HS-27A (cell line): ENCODE results near the gene TAAR8.
"Not testable (repeated sequence)": the region's sequence is repeated elsewhere in the genome, so short reads cannot be mapped to it uniquely, and the experiment has no call there.

Source experiments
- DNase-seq: peaks from one replicate; pipeline ENCODE4 v3.0.0-alpha.2; 2012; ENCODE audit warnings: low read depth, missing footprints

Gene TAAR8

DNA sequence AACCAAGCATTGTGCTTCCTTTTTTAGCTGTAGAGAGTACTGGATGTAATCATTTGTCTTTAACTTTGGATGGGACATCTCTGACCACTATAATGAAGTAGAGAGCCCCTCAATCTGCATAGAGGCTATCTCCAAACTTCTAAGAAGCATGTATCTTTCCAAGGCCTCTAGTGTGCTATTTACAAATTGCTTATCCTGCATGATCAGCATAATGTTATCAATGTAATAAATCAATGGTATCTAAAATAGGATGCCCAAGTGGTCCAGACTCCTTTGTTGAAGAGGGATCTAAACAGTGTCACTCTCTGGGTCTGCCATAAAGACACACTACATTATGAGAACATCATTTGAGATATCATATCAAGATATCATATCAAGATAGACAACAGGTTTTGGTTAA lies 7.6 kb upstream of the TAAR8 start:
- no peak for DNase-seq

DNA sequence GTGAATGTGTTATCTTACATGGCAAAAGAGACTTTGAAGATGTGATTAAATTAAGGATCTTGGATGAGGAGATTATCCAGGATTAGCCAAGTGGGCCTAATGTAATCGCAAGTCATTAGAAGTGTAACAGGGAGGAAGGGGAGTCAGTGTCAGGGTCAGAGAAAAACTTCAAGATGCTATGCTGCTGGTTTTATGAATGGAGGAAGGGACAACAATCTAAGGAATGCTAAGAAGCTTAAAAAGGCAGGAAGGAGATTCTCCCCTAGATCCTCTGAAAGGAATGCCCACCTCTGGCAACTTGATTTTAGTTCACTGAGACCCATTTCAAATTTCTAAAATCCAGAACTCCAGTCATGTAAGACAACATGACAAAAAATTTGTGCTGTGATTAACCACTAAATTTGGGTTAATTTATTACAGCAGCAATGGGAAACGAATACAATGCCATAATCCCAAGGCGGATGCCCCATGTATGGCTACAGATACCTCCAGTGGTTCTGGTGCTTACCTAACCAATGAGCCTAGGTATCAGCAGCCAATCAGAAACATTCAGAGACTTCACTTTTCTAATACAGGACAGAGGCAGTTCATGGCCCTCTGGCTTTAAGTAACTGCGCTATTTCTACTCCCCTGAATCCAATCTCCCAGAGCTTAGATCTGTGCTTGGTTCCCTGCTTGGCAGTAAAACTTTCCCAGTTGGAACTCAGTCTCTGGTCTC lies 3.6 kb upstream of the TAAR8 start:
- DNase-seq, result no peak

DNA sequence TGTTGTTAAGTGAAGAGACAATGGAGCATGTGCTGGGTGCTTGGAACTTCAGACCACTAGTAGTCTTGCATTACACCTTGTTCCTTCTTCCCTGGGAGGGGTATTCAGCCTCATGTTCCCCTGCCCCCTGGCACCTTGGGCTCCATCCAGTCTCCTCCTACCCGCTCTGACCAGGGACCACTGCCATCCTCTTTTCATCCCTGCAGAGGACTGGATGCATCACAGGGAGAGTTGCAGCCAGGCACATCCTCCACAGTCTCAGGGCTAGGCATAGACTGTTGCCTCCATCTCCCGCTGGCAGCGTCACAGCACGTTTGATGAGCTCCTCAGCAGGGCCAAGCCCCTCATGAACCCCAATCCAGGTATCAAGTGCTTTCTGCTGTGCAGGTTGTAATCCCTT lies 1.3 kb upstream of the TAAR8 start:
- no peak for DNase-seq

DNA sequence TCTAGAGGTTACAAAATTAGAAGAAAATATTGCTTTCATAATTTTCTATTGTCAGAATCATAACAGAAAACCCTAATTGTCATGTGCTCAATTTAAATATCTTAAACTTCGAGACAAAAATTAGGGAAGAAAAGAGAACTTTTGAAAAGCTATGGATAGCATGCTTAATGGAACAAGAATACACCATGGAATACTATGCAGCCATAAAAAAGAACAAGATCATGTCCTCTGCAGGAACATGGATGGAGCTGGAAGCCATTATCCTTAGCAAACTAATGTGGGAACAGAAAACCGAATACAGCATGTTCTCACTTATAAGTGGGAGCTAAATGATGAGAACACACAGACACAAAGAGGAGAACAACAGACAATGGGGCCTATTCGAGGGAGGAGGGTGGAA lies 7.6 kb downstream of the TAAR8 start:
- DNase-seq, result not testable (repeated sequence)

DNA sequence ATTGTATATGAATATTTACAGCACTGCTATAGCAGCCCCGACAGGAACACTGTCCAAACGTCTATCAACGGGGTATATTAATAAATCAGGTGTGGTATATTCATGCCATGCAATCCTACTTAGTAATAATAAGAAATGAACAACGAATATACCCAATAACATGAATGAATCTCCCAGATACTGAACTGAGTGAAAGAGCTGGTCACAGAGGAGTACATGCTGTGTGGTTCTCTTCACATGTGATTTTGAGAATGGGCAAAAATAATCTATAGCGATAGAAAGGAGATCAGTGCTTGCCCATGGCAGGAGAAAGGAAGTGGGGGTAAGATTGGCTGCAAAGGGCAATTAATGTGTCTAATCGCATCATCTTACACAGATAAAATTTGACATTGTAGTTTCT lies 13.9 kb downstream of the TAAR8 start:
- DNase-seq, result no peak

DNA sequence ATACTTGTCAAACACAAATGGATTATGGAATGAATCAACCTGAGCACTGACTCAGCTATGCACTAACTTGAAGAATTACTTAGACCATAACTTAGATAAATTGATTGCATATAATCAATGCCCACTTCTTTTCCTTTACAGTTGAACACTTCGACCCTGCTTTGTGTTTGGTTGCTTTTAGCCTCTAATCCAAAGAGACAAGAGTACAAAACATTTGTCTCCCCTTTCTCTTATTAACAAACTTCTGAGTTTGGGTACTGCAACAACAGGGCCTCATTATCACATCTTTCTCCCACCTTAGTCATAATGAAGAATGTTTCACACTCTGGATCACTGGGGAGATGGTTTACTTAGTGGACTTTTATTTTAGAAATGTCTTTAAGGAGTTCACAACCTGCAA lies 15.1 kb downstream of the TAAR8 start:
- DNase-seq, result no peak

DNA sequence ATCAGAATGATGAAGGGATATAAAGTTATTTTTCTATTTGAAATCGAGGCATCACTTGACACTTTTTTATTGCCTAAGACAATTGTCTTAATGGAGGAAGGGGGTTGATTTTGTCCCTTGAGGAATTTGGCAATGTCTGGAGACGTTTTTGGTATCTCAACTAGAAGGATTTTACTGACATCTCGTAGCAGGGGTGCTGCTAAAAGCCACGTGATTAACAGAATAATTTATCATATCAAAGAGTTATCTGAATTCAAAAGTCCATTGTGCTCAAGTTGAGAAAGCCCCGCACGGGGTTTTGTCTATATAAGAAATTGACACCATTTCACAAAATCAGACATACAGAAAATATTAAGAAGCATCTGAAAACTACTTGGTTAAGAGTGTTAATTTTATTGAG lies 16.1 kb downstream of the TAAR8 start:
- DNase-seq, result no peak

DNA sequence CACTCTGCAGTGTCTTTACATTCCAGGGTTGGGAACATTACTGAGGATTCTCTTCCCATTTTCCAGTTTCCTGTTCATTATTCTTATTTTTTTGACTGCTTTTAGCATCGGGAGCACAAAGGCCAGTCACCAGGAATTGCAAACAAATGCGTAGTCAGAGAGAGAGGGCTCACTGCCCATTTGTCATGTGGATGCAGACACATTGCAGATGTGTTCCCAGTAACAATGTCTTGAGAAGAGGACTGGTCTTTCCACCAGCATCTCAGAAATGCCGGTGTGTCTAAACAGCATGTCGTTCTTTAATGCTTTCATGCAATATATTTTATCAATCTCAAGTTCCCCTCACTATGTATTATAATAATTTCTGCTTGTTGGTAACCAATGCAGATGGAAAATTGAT lies 16.7 kb downstream of the TAAR8 start:
- DNase-seq, result no peak

DNA sequence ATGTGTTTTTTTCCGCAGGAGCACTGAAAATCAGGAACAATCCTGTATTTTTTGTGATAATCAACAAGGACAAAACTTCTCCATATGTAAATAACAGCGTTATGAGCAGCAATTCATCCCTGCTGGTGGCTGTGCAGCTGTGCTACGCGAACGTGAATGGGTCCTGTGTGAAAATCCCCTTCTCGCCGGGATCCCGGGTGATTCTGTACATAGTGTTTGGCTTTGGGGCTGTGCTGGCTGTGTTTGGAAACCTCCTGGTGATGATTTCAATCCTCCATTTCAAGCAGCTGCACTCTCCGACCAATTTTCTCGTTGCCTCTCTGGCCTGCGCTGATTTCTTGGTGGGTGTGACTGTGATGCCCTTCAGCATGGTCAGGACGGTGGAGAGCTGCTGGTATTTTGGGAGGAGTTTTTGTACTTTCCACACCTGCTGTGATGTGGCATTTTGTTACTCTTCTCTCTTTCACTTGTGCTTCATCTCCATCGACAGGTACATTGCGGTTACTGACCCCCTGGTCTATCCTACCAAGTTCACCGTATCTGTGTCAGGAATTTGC lies 17.8 kb downstream of the TAAR8 start, which contains the start of gene TAAR6:
TSS of gene TAAR6 (plus strand) at position 102 of the 557 bp plus-strand sequence. CDS start at position 102, 0 bp downstream.
- DNase-seq, result no peak

DNA sequence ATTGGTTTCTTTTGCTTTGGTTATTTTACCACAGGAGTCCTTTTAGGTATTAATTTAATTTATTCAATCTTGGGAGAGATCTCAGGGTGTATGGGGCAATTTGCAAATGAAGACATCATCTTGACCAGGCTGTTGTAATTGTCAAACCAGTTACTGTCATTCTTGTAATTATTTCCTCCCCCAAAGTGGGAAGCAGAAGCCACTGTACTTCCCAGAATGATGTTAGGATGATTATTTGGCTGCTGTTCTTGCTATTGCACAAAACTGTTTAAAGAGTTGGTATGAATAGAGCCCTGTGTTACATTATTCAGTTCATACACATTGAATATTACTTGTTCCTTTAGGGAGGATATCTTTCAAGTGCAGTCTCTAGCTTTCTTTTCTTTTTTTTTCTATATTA lies 19.3 kb downstream of the TAAR8 start:
- no peak for DNase-seq

DNA sequence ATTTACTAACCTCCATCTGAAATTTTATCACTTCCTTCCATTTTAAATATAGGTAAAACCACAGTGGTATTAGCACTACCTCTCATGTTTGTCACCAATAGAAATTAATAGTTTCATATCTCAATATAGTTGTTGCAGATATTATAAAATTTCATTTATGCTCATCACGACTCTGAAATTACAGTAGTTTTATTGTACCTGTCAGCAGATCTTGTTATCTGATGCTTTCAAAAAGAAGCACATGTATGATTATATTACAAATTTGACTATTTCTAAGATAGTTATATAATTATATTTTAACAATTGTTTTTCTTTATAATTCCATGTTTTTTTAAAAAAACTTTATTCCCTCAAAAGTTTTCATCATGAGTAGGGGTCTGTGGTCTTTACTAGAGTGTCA lies 32.2 kb downstream of the TAAR8 start:
- no peak for DNase-seq

DNA sequence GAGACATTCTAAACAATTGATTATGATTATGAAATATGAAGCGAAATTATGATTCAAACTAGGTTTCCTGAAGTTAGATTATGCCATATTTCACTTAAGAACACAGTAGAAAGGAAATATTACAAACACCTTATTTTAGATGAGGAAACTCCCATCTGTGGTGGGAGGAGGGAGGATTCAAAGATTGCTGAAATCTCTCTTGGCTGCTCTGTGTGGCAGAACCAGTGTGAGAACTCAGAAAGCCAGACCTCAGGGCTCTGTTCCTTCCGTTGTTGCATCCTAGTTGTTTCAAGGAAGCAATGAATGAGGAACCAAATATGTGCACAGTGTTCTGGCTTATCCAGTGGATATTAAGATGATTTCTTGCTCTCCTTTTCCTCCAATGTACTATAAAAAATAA lies 35.0 kb downstream of the TAAR8 start:
- DNase-seq, result no peak

DNA sequence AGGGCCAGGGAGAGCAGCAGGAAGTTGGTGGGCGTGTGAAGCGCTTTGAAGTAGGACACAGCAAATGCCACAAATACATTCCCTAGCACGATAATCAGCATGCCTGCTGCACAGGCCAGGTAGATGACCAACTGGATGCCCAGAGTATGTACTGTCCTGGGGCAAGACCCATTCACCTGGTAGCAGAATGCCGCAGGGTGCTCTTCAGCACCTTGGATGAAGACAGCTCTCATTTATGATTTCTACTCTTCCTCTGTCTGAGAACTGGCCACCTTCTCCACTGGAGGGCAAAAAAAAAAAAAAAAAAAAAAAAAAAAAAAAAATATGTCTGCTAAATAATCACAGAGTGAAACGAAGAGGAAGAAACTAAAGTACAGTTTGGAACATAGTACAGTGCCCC lies 37.0 kb downstream of the TAAR8 start, which contains the start of gene TAAR5:
TSS of gene TAAR5 (minus strand) at position 288 of the 400 bp plus-strand sequence. CDS start at position 233, 55 bp downstream.
- DNase-seq, result no peak

DNA sequence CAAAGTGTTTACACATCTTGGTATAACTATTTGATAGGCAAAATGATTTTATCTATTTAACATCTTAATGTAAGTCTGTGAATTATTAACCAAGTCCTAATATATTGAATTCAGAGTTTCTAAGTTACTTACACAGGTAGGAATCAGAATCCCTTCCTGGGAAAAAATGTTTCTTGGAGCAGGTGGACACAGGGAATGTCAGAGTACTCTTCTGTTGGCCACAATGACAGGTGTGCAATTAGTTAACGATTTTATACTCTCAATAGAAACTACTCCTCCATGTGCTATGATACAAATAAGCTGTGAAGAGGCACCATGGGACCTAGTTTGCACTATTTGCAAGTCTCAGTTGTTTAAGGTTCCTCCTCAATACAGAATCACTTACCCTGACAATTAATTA lies 37.9 kb downstream of the TAAR8 start:
- DNase-seq, result no peak

DNA sequence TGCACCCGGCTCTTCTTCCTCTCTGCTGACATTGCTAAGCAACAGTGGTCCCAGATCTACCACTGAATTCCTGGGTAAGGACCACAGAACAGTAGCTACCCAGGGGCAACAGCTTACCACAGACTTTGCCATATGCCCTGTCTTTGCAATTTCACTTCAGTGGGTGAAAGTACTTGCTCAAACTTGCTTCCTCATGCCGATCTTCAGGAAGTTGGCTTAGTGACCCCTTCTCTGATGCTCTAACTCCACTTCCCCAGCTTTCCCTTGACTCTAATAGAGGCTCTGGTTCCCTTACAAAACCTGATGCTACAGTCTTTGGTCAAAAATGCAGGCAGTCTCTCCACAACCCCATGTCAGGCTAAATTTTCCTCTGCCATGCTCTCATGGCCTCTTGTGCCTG lies 40.4 kb downstream of the TAAR8 start:
- DNase-seq, result no peak

DNA sequence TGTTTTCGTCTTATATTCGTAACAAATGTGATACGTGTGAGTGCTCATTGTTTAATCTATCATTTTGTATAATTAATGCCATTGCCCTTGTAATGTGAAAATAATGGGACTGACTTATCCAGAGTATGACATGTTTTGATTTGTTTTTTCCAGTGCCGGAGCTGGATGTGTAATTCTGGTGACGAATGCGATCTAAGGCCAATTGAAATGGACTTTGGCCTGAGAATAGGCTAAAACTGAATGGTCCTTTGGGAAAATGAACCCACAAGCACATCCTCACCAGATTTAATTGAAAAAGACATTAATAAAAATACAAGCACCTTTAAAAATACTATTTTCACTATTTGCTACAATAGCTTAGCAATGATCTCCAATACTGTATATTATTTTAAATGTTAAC lies 43.7 kb downstream of the TAAR8 start:
- no peak for DNase-seq

DNA sequence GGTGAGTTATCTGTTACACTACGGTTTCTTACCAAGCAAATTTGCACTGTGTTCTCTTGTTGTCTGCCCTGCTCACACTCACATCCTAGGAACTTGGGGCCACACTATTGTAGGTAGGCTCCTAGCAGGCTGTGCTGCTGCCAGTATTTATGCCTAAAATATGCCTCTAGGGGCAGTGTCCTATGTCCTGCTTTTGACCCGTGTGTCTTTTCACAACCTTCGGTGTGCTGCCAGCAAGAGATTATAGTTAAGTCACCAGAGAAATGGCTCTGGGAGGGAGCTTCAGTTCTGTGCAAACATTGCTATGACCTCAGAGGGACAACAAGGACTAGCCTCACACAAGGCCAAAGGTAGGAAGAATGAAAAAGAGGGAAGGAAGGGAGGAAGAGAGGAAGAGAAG lies 46.0 kb downstream of the TAAR8 start:
- DNase-seq, result no peak

DNA sequence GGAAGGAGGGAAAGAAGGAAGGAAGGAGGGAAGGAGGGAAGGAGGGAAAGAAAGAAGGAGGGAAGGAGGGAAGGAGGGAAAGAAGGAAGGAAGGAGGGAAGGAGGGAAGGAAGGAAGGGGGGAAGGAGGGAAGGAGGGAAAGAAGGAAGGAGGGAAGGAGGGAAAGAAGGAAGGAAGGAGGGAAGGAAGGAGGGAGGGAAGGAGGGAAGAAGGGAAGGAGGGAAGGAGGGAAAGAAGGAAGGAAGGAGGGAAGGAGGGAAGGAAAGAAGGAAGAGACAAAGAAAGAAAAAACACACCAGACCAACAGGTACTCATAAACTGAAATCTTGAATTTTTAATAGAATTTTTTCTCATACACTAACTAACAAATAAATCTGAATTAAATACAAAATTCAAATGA lies 48.4 kb downstream of the TAAR8 start:
- DNase-seq, result not testable (repeated sequence)
